HG03159 (cell line): ENCODE measurements around the gene ABHD11.
"Not testable (repeated sequence)": the region's sequence is repeated elsewhere in the genome, so short reads cannot be mapped to it uniquely, and the experiment has no call there.

Experiments used
- ATAC-seq: cut with Tn5 transposase; IDR thresholded peaks from one replicate; pipeline ENCODE4 v1.9.1; 2021; ENCODE audit warnings: mild to moderate bottlenecking, moderate library complexity; ENCODE audit not compliant: unreplicated experiment

Gene ABHD11

DNA sequence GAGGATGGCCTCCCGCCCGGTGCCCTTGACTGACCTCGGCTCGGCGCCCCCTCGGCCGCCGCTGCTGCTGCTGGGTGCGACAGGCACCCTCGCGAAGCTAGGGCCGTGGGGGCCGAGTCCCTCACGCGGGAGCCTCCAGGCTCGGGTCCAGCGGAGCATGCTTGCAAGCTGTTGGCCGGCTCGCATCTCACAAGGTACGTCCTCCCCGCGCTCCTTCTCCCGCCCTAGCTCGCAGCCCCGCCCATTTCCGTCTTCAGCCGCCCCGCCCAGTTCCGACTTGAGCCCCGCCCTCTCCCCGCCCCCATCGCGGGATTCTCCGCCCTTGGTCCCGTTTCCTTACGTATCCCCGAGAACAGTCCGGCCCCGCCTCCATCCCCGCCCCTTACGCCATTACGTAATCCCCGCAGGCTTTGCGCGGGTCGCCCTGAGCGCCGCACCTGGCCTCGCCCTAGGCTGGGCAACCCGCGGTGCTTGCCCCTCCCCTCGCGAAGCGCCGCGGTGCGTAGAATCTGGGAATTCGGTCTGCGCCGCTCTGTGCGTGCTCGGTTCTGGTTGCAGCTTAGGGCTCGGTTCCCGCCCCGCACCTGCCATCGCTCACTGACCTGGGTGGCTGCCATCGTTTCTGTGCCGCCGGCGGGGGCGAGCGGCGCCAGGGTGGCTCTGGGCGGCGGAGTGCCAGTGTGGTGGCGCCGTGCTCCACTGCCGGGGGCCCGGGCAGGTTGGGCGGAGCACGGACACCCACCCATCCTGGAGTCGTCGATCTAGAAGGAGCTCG lies at the start of gene ABHD11:
TSS of gene ABHD11 (minus strand) at position 191 of the 775 bp plus-strand sequence. CDS start at position 159, 32 bp downstream.
- ATAC-seq = peak; percentile 81

DNA sequence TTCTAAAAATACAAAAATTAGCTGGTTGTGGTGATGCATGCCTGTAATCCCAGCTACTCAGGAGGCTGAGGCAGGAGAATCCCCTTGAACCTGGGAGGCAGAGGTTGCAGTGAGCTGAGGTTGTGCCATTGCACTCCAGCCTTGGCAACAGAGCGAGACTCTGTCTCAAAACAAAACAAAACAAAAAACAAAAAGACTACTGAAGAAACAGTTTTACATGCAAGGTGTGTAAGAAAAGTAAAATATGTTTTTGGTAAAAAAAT lies 49.1 kb upstream of the ABHD11 start:
- ATAC-seq = not testable (repeated sequence)

DNA sequence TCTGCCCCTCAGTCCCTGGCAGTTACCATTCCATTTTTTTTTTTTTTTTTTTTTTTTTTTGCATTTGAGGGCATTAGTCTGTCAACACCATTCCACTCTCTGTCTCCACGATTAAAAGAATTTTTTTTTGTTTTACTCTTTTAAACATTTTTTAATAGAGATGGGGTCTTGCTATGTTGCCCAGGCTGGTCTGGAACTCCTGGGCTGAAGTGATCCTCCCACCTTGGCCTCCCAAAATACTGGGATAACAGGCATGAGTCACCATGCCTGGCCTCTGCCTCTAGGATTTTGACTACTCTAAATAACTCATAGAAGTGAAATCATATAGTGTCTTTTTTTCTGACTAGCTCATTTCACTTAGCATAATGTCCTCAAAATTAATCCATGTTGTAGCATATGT lies 48.0 kb upstream of the ABHD11 start:
- no peak for ATAC-seq

DNA sequence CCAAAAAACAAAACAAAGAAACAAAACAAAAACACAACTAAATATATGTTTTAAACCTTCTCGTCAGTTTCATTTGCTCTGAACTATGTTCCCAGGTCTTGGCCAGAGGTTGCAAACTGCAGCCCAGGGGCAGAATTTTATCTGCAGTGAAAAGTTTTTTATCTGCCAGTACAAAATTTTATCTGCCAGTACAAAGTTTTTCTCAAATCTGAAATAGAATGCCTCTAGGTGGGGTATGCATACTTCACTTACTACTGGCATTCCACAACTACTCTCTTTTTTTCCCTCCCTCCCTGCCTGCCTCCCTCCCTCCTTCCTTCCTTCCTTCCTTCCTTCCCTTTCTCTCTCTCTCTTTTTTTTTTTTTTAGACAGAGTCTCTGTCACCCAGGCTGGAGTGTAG lies 40.9 kb upstream of the ABHD11 start:
- ATAC-seq = no peak

GRCh38 chr7:73778801-73779389 lies 40.3 kb upstream of the ABHD11 start:
- ATAC-seq = no peak

GRCh38 chr7:73774923-73775322 lies 36.3 kb upstream of the ABHD11 start:
- ATAC-seq = no peak

- ATAC-seq = no peak
Observed at GRCh38 chr7:73773700-73774517, 35.3 kb upstream of the ABHD11 start.

DNA sequence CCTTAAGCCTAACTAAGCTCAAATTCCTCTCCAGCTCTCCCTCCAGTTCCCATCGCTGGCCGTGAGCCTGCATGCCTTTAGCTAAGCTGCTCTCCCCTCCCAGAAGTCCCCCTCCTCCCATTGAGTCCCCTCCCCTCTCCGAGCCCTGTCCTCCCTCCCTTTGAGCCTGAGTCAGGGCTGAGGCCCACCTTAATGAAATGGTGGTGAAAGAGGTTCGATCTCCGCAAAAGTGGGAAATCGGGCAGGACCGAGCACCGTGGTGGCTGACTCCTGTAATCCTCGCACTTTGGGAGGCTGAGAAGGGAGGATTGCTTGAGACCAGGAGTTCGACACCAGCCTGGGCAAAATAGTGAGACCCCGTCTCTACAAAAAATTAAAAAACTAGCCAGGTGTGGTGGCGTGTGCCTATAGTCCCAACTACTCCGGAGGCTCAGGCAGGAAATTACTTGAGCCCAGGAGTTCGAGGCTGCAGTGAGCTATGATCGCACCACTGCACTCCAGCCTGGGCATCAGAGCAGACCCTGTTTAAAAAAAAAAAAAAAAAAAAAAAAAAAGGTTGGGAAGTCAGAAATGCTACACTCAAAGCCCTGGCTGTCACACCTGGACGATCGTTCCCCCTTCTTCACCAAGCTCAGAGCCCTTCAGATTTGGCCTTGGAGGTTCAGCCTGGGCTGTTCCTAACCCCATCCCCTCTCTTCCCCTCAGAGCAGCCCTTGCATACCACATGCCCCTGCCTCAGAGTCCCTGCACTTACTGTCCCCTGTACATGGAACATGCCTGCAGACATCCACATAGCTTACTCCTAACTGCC lies 32.5 kb upstream of the ABHD11 start:
- ATAC-seq = no peak

DNA sequence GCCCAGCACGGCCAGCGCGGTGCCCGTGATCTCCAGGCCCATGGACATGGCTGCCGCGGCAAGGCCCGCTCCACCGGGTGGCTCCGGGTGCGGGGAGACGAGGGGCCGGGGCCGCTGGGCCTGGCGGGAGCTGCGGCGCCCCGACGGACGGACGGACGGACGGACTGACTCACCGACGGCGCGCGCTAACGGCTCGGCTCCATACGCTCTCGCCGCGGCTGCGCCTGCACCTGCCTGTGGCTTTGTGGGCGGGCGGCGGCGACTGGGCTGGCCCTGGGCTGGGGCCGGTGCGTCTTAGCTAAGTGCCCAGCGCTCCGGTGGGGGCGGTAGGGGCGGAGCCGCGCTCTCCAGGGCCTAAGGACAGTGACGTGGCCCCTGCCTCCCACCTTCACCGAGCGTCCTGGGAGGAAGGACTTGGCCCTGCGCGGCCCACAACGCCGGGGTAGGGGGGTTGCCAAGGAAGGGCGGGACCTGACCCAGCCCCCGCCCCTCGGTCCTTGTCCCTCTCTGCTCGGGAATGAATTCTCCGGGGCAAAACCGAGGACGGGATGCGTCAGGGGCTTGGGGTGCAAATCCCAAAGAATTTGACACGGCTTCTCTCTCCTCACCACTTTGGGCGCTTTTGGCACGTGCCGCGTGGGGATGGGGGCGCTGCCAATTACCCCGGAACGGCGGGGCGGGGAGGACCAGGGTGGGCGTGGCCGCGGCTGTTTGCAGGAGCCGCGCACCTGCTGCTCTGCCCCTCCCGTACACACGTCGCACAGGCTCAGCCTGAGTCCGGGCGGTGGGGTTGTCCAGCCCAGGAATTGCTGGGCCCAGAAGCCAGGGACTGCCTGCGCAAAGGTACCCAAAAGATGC lies 31.6 kb upstream of the ABHD11 start, which contains the start of gene CLDN3:
TSS of gene CLDN3 (minus strand) at position 269 of the 858 bp plus-strand sequence. CDS start at position 48, 221 bp downstream.
- ATAC-seq = no peak

DNA sequence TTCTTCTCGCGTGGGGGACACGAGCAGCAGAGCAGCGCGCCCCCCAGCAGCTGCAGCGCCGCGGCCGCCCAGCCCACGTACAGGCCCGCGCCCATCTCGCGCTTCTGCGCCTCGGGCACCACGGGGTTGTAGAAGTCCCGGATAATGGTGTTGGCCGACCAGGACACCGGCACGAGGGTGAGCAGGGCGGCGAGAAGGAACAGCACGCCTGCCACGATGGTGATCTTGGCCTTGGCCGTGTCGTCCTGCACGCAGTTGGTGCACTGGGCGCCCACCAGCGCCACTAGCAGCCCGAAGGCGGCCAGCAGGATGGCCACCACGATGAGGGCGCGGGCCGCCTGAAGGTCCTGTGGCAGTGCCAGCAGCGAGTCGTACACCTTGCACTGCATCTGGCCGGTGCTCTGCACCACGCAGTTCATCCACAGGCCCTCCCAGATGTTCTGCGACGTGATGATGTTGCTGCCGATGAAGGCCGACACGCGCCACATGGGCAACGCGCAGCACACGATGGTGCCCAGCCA lies 30.9 kb upstream of the ABHD11 start:
- ATAC-seq = no peak

DNA sequence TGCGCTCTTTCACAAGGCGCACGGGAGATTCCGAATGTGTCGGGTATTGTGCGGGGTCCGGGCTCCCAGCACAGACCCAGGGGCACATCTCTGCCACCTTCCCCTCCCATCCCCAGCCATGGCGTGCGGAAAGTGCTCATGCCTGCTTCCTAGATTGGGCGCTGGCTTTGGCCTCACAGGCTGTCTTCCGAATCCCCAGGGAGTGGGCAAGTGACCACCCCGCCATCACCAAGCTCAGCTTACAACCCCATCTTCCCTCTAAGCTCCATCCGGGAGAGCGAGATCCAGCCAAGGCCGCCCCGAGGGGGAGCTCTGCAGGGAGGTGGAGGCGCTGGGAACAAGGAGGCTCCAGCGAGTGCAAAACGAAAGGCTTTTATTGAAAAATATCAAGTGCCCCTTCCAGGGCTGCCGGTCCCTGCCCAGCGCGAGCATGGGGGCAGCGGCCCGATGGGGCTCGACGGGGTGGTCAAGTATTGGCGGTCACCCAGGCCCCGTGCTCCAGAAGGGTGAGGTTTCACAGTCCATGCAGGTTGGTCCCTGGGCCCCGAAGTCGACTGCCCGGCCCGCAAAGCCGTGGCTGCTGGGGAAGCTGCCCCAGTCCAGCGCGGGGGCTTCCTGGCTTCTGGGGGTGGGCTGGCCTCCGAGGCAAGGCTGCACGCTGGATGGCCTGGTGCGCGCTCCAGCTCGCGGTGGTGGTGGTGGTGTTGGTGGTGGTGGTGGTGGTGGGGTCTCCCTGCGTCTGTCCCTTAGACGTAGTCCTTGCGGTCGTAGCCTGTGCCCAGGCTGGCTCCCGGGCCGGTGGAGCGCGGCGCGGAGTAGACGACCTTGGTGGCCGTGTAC lies 30.3 kb upstream of the ABHD11 start:
- ATAC-seq = no peak

DNA sequence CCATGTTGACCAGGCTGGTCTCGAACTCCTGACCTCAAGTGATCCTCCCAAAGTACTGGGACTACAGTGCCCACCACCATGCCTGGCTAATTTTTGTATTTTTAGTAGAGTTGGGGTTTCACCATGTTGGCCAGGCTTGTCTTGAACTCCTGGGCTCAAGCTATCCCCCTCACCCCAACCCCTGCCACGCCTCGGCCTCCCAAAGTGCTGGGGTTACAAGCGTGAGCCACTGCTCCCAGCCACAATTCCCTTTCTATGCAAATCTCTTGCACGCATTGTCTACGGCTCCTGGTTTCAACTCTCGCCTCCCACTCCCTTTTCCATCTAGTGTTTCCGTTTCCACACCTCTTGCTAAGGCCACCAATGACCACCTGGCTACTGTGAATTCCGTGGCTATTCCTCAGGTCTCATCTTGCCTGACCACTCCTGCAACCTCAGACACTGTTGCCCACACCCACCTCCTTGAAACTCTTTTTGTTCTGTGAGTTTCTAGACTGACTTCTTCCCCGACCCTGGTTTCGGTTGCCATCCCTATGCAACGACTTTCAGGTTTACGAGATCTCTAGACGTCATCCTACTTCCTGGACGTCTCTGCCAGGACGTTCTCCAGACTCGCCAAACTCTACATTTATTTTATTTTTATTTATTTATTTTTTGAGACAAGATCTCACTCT lies 28.1 kb upstream of the ABHD11 start:
- no peak for ATAC-seq

- ATAC-seq = no peak
Observed at GRCh38 chr7:73762659-73762999, 24.0 kb upstream of the ABHD11 start.

GRCh38 chr7:73761854-73762658 lies 23.5 kb upstream of the ABHD11 start:
- no peak for ATAC-seq

GRCh38 chr7:73758581-73759138 lies 20.1 kb upstream of the ABHD11 start:
- no peak for ATAC-seq

DNA sequence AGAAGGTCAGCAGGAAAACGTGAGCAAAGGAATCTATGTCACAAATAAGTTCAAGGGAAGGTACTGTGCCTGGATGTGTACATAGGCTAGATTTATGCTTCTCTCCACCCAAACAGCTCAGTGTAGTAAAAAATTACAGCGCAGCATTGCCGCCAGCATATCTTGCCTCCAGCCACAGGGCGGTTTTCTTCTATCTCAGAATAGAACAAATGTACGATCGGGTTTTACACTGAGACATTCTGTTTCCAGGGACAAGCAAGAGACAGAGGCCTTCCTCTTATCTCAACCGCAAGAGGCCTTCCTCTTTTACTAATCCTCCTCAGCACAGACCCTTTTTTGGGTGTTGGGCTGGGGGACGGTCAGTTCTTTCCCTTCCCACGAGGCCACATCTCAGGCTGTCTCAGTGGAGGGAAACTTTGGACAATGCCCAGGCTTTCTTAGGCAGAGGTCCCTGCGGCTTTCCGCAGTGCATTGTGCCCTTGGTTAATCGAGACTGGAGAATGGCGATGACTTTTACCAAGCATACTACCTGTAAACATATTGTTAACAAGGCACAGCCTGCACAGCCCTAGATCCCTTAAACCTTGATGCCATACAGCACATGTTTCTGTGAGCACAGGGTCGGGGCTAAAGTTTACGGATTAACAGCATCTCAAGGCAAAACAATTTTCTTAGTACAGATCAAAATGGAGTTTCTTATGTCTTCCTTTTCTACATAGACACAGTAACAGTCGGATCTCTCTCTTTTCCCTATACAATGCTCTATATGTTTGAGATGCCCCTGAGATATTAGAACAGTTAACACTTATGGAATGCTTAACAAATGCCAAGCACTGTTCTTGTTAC lies 11.6 kb upstream of the ABHD11 start:
- ATAC-seq = no peak

GRCh38 chr7:73746378-73746777 lies 7.8 kb upstream of the ABHD11 start:
- ATAC-seq = no peak
